Raji (cell line): ENCODE results near the gene PLAAT2.

ENCODE experiments used
- POLR2A ChIP-seq: IDR thresholded peaks from 2 replicates; pipeline ENCODE4 v1.6.1; 2011; ENCODE audit warnings: low read depth, low read length, control low read depth; ENCODE audit not compliant: insufficient read depth

Gene PLAAT2

GRCh38 chr11:63556404-63557013 lies 6.7 kb downstream of the PLAAT2 start:
- no peak for TF ChIP-seq POLR2A

- no peak for TF ChIP-seq POLR2A
These were observed 8.3 kb downstream of the PLAAT2 start for GRCh38 chr11:63554877-63555223.

DNA sequence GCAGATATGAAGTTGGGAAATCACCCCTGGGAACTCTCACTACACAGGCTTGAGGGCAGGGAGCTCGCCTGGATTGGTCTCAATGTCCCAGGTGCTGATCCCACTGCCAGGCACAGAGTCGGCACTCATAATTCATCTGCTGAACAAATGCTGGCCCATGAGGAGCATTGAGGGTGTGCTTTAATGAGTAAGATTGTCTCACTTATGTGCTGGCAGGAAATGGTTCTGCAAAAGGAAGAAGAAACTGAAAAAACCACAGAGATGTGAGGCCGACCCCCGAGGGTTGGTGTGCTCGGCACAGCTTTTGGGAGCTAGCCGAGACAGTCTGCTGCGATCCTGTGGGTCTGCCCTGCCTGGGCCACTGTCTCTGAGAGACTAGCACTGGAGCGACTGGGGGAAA lies 9.4 kb downstream of the PLAAT2 start:
- TF ChIP-seq POLR2A: no peak

GRCh38 chr11:63552921-63553320 lies 10.3 kb downstream of the PLAAT2 start:
- TF ChIP-seq POLR2A: no peak

GRCh38 chr11:63551889-63552266 lies 11.3 kb downstream of the PLAAT2 start:
- TF ChIP-seq POLR2A: no peak

DNA sequence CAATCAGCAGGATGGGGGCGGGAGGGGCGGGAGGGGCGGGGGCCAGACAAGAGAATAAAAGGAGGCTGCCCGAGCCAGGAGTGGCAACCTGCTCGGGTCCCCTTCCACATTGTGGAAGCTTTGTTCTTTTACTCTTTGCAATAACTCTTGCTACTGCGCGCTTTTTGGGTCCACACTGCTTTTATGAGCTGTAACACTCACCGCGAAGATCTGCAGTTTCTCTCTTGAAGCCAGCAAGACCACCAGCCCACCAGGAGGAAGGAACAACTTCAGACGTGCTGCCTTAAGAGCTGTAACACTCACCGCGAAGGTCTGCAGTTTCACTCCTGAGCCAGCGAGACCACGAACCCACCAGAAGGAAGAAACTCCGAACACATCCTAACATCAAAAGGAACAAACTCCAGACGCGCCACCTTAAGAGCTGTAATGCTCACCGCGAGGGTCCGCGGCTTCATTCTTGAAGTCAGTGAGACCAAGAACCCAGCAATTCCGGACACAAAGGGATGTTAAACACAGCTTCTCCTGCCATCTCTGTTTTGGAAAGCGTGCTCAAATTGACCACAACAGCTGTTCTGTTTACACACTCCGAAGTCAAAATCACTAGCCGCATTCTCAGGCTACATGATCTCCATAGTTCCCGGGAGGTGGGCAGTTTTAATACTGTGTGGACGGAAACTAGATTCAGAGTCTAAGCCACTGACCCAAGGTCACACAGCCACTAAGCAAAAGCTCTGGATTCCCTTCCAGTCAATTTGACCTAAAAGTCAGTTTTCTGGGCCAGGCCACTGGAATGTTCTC lies 11.9 kb downstream of the PLAAT2 start:
- no peak for TF ChIP-seq POLR2A

DNA sequence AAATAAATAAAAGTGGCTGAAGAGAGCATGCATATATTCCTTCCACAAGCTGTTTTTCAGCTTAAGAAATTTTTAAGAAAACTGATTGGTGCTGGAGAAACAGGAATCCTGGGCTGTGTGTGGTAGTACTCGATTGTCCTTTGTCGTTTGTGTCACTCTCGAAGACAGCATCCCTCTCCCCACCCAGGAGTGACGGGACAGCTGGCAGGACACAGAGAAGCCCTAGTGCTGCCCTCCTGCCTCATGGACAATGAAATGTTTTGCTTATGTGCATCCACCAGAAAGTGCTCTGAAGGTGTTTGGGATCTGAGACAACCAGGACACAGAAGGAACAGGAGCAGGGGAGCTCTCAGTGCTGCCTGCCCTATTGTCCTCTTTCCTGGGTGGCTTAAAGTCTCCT lies 13.8 kb downstream of the PLAAT2 start:
- no peak for TF ChIP-seq POLR2A

DNA sequence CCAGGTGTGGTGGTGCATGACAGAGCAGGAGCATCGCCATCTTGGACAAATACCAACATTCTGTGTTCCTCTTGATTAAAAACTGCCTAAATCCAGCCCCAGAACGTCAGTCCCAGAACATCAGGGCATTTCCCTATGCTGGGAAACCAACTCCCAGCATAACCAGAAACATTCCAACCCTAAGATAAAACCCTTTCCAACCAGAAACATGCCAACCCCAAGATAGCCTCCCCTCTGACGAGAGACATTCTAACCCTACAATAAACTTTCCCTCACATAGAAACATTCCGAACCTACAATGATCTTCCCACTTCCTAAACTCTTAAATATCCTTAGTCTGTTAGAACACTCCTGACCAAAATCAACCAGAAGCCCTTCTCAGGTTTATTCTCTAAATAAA lies 15.0 kb downstream of the PLAAT2 start:
- TF ChIP-seq POLR2A: no peak

- no peak for TF ChIP-seq POLR2A
These were observed 16.1 kb downstream of the PLAAT2 start for GRCh38 chr11:63547061-63547460.

DNA sequence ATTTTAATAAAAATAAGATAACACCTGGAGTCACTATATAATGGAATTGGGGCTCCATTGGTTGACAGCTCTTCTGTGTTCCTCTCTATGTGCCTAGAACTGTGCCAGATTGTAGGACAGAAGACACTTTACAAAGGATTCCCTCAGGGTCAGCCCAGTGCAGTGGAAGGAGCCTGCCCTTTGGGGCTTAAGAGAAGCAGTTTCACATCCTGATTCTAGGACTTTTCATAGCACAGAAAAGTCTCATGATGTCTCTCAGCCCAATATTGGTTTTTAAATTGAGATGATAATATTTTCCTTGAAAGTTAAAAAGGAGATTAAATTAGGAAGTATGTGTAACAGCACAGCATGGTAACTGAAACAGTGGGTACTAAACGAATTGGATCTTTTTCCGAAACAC lies 19.5 kb downstream of the PLAAT2 start:
- TF ChIP-seq POLR2A: no peak

GRCh38 chr11:63537293-63538101 lies 25.7 kb downstream of the PLAAT2 start:
- TF ChIP-seq POLR2A: no peak

GRCh38 chr11:63536669-63537292 lies 26.4 kb downstream of the PLAAT2 start, which contains the start of gene PLAAT4:
Gene PLAAT4 (plus strand): TSS chr11:63536808. CDS start chr11:63536869, 61 bp downstream.
- no peak for TF ChIP-seq POLR2A

DNA sequence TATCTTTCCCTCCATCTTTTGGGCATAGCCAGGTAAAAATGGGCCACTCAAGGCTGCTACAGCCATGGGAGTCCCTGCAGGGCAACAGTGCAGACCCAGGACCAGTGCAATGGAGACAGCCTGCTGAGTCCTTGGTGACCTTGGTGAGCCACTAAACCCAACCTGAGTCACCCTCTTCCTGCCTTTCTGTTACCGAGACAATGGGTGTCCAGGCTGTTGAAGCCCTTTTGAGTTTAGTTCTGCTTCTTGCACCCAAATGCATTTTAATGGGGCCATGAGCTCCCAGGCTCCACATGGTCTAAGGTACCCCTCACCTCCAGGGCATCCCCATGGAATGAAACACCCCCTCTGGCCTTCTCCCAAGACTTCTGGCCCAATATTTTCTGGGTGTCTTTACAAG lies 27.4 kb downstream of the PLAAT2 start:
- no peak for TF ChIP-seq POLR2A

- TF ChIP-seq POLR2A: no peak
These were observed 28.2 kb downstream of the PLAAT2 start for GRCh38 chr11:63534895-63535461.

GRCh38 chr11:63534076-63534475 lies 29.1 kb downstream of the PLAAT2 start:
- no peak for TF ChIP-seq POLR2A

GRCh38 chr11:63532799-63533475 lies 30.2 kb downstream of the PLAAT2 start:
- TF ChIP-seq POLR2A: no peak
